SK-N-SH treated with all-trans-retinoic acid at 6 μM for 48 hours (cell line): ENCODE results near the gene DFFA.

Experiments
- ATAC-seq: fragments of 200-7000 bp; cut with Tn5 transposase; 3 replicates; pipeline ENCODE4 v1.9.1; 2020; ENCODE audit warnings: mild to moderate bottlenecking, moderate library complexity
- ARNTL ChIP-seq: fragments of 450-650 bp; formaldehyde crosslinking; IDR thresholded peaks from 2 replicates; pipeline ENCODE4 v1.5.0; 2020; ENCODE audit warnings: low read depth, mild to moderate bottlenecking, moderate library complexity, borderline replicate concordance
- BACH2 ChIP-seq: fragments of 250-450 bp; sonication (Bioruptor Pico); IDR thresholded peaks from 2 replicates; pipeline ENCODE4 v1.9.0; 2021; ENCODE audit warnings: mild to moderate bottlenecking, borderline replicate concordance
- CSDC2 ChIP-seq: fragments of 250-450 bp; sonication (Bioruptor Pico); IDR thresholded peaks from 2 replicates; pipeline ENCODE4 v1.5.0; 2020; ENCODE audit warnings: mild to moderate bottlenecking, moderate library complexity
- ISL1 ChIP-seq: fragments of 250-450 bp; sonication (Bioruptor Pico); IDR thresholded peaks from 2 replicates; pipeline ENCODE4 v2.1.2; 2022; ENCODE audit warnings: mild to moderate bottlenecking, moderate library complexity
- OSR1 ChIP-seq: fragments of 250-450 bp; sonication (Bioruptor Pico); IDR thresholded peaks from 2 replicates; pipeline ENCODE4 v1.8.0; 2022; ENCODE audit warnings: moderate library complexity, mild to moderate bottlenecking, inconsistent platforms
- PPARA ChIP-seq: fragments of 250-450 bp; sonication (Bioruptor Pico); IDR thresholded peaks from 2 replicates; pipeline ENCODE4 v1.5.0; 2020; ENCODE audit warnings: mild to moderate bottlenecking, borderline replicate concordance
- RARB ChIP-seq: fragments of 250-450 bp; sonication (Bioruptor Pico); IDR thresholded peaks from 2 replicates; pipeline ENCODE4 v1.8.0; 2021; ENCODE audit warnings: mild to moderate bottlenecking, moderate library complexity
- TOX ChIP-seq: fragments of 250-450 bp; sonication (Bioruptor Pico); IDR thresholded peaks from 2 replicates; pipeline ENCODE4 v1.8.0; 2021; ENCODE audit warnings: mild to moderate bottlenecking, moderate library complexity, borderline replicate concordance
- ZC3H10 ChIP-seq: fragments of 250-450 bp; sonication (Bioruptor Pico); IDR thresholded peaks from 2 replicates; pipeline ENCODE4 v1.5.1; 2021; ENCODE audit warnings: mild to moderate bottlenecking, moderate library complexity
- ZFP3 ChIP-seq: fragments of 250-450 bp; sonication (Bioruptor Pico); IDR thresholded peaks from 2 replicates; pipeline ENCODE4 v1.5.0; 2020; ENCODE audit warnings: mild to moderate bottlenecking, moderate library complexity
- ZFP30 ChIP-seq: fragments of 450-650 bp; formaldehyde crosslinking; IDR thresholded peaks from 2 replicates; pipeline ENCODE4 v1.5.0; 2022; ENCODE audit warnings: mild to moderate bottlenecking, moderate library complexity
- ZNF565 ChIP-seq: fragments of 450-650 bp; formaldehyde crosslinking; conservative IDR thresholded peaks from 2 replicates; pipeline ENCODE4 v1.5.0; 2020; ENCODE audit warnings: low read depth, mild to moderate bottlenecking, moderate library complexity
- ZNF70 ChIP-seq: fragments of 450-650 bp; formaldehyde crosslinking; IDR thresholded peaks from 2 replicates; pipeline ENCODE4 v1.5.0; 2020; ENCODE audit warnings: mild to moderate bottlenecking, moderate library complexity
- ZNF8 ChIP-seq: fragments of 450-650 bp; formaldehyde crosslinking; IDR thresholded peaks from 2 replicates; pipeline ENCODE4 v1.5.0; 2020; ENCODE audit warnings: mild to moderate bottlenecking, moderate library complexity
- TF ChIP-seq, protein P1 (sequence below): fragments of 250-450 bp; sonication (Bioruptor Pico); IDR thresholded peaks from 2 replicates; pipeline ENCODE4 v1.5.1; 2021; ENCODE audit warnings: mild to moderate bottlenecking, moderate library complexity
- TF ChIP-seq, protein P2 (sequence below): fragments of 250-450 bp; sonication (Bioruptor Pico); IDR thresholded peaks from 2 replicates; pipeline ENCODE4 v1.5.1; 2020; ENCODE audit warnings: low read depth, mild to moderate bottlenecking, moderate library complexity
- TF ChIP-seq, protein P3 (sequence below): fragments of 250-450 bp; sonication (Bioruptor Pico); IDR thresholded peaks from 2 replicates; pipeline ENCODE4 v1.5.0; 2020; ENCODE audit warnings: mild to moderate bottlenecking, moderate library complexity
- TF ChIP-seq, protein P4 (sequence below): fragments of 250-450 bp; sonication (Bioruptor Pico); IDR thresholded peaks from 2 replicates; pipeline ENCODE4 v1.8.0; 2020; ENCODE audit warnings: mild to moderate bottlenecking, moderate library complexity, borderline replicate concordance
- TF ChIP-seq, protein P5 (sequence below): fragments of 250-450 bp; sonication (Bioruptor Pico); IDR thresholded peaks from 2 replicates; pipeline ENCODE4 v1.8.0; 2021; ENCODE audit warnings: low read depth, mild to moderate bottlenecking, moderate library complexity, borderline replicate concordance

The DFFA gene

DNA sequence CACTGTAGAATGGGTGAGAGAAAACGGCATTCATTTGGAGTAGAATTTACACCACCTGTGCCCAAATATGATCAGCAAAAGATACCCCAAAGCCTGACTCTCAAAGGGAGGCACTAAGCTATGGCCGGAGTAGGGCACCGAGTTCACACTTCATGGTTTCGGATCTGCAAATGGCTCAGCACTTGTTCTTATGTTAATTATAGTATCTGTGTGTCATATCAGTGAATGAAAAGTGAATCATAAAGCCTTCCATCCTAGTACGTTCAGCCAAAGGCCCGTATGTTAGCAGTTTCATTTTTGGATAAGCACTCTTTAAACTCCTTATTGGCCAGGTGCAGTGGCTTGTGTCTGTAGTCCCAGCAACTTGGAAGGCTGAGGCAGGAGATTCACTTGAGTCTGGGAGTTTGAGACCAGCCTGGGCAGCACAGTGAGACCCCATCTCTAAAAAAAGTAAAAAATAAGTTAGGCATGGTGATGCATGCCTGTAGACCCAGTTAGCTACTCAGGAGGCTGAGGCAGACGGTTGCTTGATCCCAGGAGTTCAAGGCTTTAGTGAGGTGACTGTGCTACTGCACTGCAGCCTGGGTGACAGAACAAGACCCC lies 27.4 kb downstream of the DFFA start:
- no peak for ATAC-seq
- TF ChIP-seq, protein P1, sequence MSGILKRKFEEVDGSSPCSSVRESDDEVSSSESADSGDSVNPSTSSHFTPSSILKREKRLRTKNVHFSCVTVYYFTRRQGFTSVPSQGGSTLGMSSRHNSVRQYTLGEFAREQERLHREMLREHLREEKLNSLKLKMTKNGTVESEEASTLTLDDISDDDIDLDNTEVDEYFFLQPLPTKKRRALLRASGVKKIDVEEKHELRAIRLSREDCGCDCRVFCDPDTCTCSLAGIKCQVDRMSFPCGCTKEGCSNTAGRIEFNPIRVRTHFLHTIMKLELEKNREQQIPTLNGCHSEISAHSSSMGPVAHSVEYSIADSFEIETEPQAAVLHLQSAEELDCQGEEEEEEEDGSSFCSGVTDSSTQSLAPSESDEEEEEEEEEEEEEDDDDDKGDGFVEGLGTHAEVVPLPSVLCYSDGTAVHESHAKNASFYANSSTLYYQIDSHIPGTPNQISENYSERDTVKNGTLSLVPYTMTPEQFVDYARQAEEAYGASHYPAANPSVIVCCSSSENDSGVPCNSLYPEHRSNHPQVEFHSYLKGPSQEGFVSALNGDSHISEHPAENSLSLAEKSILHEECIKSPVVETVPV (CRISPR knock-in tag) = no peak
- TF ChIP-seq RARB (CRISPR knock-in tag) = no peak
- TF ChIP-seq ZNF8 (CRISPR knock-in tag) = no peak
- TF ChIP-seq ARNTL (CRISPR knock-in tag) = no peak
- TF ChIP-seq, protein P2, sequence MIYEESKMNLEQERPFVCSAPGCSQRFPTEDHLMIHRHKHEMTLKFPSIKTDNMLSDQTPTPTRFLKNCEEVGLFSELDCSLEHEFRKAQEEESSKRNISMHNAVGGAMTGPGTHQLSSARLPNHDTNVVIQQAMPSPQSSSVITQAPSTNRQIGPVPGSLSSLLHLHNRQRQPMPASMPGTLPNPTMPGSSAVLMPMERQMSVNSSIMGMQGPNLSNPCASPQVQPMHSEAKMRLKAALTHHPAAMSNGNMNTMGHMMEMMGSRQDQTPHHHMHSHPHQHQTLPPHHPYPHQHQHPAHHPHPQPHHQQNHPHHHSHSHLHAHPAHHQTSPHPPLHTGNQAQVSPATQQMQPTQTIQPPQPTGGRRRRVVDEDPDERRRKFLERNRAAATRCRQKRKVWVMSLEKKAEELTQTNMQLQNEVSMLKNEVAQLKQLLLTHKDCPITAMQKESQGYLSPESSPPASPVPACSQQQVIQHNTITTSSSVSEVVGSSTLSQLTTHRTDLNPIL = no peak
- TF ChIP-seq, protein P3, sequence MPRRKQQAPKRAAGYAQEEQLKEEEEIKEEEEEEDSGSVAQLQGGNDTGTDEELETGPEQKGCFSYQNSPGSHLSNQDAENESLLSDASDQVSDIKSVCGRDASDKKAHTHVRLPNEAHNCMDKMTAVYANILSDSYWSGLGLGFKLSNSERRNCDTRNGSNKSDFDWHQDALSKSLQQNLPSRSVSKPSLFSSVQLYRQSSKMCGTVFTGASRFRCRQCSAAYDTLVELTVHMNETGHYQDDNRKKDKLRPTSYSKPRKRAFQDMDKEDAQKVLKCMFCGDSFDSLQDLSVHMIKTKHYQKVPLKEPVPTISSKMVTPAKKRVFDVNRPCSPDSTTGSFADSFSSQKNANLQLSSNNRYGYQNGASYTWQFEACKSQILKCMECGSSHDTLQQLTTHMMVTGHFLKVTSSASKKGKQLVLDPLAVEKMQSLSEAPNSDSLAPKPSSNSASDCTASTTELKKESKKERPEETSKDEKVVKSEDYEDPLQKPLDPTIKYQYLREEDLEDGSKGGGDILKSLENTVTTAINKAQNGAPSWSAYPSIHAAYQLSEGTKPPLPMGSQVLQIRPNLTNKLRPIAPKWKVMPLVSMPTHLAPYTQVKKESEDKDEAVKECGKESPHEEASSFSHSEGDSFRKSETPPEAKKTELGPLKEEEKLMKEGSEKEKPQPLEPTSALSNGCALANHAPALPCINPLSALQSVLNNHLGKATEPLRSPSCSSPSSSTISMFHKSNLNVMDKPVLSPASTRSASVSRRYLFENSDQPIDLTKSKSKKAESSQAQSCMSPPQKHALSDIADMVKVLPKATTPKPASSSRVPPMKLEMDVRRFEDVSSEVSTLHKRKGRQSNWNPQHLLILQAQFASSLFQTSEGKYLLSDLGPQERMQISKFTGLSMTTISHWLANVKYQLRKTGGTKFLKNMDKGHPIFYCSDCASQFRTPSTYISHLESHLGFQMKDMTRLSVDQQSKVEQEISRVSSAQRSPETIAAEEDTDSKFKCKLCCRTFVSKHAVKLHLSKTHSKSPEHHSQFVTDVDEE (CRISPR knock-in tag) = no peak
- no peak for TF ChIP-seq ISL1
- TF ChIP-seq, protein P4, sequence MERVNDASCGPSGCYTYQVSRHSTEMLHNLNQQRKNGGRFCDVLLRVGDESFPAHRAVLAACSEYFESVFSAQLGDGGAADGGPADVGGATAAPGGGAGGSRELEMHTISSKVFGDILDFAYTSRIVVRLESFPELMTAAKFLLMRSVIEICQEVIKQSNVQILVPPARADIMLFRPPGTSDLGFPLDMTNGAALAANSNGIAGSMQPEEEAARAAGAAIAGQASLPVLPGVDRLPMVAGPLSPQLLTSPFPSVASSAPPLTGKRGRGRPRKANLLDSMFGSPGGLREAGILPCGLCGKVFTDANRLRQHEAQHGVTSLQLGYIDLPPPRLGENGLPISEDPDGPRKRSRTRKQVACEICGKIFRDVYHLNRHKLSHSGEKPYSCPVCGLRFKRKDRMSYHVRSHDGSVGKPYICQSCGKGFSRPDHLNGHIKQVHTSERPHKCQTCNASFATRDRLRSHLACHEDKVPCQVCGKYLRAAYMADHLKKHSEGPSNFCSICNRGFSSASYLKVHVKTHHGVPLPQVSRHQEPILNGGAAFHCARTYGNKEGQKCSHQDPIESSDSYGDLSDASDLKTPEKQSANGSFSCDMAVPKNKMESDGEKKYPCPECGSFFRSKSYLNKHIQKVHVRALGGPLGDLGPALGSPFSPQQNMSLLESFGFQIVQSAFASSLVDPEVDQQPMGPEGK (CRISPR knock-in tag) = no peak
- TF ChIP-seq ZC3H10 = no peak
- TF ChIP-seq, protein P5, sequence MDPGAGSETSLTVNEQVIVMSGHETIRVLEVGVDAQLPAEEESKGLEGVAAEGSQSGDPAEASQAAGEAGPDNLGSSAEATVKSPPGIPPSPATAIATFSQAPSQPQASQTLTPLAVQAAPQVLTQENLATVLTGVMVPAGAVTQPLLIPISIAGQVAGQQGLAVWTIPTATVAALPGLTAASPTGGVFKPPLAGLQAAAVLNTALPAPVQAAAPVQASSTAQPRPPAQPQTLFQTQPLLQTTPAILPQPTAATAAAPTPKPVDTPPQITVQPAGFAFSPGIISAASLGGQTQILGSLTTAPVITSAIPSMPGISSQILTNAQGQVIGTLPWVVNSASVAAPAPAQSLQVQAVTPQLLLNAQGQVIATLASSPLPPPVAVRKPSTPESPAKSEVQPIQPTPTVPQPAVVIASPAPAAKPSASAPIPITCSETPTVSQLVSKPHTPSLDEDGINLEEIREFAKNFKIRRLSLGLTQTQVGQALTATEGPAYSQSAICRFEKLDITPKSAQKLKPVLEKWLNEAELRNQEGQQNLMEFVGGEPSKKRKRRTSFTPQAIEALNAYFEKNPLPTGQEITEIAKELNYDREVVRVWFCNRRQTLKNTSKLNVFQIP = no peak
- TF ChIP-seq BACH2 (CRISPR knock-in tag) = no peak
- TF ChIP-seq ZNF565 (CRISPR knock-in tag) = no peak
- TF ChIP-seq PPARA (CRISPR knock-in tag) = no peak

DNA sequence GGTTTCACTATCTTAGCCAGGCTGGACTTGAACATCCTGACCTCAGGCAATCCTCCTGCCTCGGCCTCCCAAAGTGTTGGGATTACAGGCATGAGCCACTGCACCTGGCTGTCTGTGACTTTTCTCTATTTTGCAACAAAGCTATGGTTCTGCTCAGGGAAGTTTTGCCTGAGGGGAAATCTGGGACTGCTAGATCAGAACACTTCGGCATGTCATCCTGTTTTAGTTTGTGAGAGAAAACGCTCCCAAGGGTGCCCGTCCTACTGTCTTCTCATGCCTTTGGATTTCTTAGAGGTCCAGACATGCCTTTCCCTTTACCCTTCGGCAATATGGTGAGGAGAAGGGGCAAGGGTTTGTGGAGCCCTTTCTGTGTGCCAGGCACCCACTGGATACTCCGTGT lies 28.1 kb downstream of the DFFA start:
- TF ChIP-seq, protein P2 = no peak
- TF ChIP-seq ZNF70 (CRISPR knock-in tag) (no peak), ZFP30 (CRISPR knock-in tag) (no peak), ZNF8 (CRISPR knock-in tag) (no peak), OSR1 (CRISPR knock-in tag) (no peak), ZC3H10 (no peak), PPARA (CRISPR knock-in tag) (no peak), TOX (no peak), CSDC2 (no peak), ISL1 (no peak), ZNF565 (CRISPR knock-in tag) (no peak), ZFP3 (CRISPR knock-in tag) (no peak)
- TF ChIP-seq, protein P4 (CRISPR knock-in tag) = no peak
- TF ChIP-seq, protein P1 (CRISPR knock-in tag) = no peak
- ATAC-seq = no peak
